GM19455 (cell line): ENCODE results near the gene CCL16.

Experiments
- ATAC-seq: cut with Tn5 transposase; IDR thresholded peaks from one replicate; pipeline ENCODE4 v1.9.1; 2021; ENCODE audit not compliant: unreplicated experiment

Gene CCL16

DNA sequence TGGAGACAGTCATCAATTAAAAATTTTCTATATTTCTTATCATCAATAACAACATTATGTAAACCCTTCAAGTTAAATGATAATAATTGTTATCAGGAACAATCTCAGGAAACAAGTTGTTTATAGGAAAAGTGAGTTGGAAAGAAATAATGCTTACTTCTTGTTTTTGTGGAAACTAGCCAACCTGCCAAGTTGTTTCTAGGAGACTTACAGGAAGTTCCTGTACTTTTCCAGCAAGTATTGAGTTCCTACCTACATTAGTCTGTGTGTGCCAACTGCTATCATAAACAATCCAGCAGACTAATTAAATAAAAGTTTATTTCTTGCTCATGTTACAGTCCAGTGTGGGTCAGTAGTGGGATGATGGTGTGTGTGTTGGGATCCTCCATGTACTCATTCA is 6.9 kb upstream of the CCL16 start:
- ATAC-seq = no peak

DNA sequence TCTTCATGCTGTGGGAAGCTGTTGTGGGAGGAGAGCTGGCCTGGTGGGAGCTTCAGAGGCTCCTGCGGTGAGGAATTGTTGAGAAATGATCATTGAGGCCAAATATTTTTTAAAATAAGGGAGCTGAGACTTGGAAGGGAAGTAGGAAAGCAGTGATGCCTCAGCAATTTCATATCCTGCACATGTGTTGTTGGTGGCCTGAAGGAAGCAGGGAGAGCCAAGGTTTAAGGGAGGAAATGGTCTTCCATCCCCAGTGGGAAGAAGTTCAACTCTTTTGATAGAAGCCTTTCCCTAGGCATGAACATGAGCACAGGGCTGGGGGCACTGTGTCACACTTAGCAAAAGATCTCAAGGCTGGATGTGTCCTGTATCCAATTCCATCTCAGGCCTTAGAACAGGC is 5.3 kb upstream of the CCL16 start, which contains the start of gene CCL14:
TSS of gene CCL14 (minus strand) at position 87 of the 400 bp plus-strand sequence. CDS start at position 7, 80 bp downstream.
- ATAC-seq = no peak

GRCh38 chr17:35984140-35984539 is 2.8 kb upstream of the CCL16 start:
- ATAC-seq = no peak

DNA sequence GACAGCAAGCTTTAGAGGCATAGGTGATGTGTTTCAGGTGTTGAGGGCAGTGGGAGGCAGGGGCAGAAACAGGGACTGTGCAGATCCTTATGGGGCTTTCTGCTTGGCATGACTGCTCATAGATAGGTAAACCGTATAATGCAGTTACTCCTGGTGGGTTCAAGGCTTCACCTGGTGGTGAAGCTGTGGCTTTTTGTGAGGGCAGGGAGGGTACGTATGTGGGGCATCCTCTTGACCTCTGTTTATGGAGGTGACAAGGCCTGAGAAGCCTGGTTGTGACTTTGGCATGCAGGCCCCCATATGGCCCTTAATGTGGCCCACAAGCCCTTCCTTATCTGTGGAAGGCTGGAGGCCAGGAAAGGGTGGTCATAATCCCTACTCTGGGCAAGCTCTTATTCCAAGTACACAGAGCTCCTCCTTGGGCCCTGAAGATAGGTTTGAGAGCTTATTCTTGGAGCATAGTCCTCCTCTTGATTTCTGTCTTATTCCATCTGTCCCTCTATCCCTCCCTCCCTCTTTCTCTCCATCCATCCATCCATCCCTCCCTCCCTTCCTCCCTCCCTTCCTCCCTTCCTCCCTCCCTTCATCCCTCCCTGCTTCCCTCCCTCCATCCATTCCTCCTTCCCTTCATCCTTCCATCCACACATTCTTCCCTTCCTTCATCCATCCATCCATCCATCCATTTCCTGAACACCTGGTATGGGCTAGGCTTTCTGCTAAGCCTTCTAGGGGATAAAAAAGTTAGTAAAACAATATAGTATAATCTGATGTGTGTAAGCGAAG is 1.3 kb upstream of the CCL16 start:
- ATAC-seq = no peak

GRCh38 chr17:35981908-35982330 is 622 bp upstream of the CCL16 start:
- no peak for ATAC-seq

- ATAC-seq = no peak
These were observed 3.0 kb downstream of the CCL16 start for GRCh38 chr17:35978346-35978745.

- no peak for ATAC-seq
These were observed 3.8 kb downstream of the CCL16 start for GRCh38 chr17:35977509-35977908.

GRCh38 chr17:35973333-35974260 is 7.7 kb downstream of the CCL16 start:
- ATAC-seq = no peak

GRCh38 chr17:35972945-35973332 is 8.4 kb downstream of the CCL16 start:
- ATAC-seq = no peak

- ATAC-seq = no peak
These were observed 8.8 kb downstream of the CCL16 start for GRCh38 chr17:35972535-35972934.

DNA sequence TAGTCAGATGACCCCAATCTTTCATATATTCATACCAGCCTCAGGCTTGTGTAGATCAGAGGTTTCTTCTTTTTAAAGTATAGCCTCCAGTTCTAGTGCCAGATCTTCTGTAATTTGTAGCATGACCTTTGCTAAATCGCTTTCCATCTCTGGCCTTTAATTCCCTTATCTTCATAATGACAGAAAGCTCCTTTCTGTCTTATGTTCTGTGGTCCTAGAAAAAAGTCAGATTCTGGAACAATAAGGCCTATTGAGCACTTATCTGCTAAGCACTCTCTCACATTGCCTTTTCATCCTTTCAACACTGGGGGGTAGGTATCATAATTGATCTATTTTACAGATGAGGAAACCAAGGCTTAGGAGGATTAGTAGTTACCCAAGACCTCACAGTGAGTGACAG is 9.2 kb downstream of the CCL16 start:
- no peak for ATAC-seq

- no peak for ATAC-seq
These were observed 11.5 kb downstream of the CCL16 start for GRCh38 chr17:35969558-35970380.

DNA sequence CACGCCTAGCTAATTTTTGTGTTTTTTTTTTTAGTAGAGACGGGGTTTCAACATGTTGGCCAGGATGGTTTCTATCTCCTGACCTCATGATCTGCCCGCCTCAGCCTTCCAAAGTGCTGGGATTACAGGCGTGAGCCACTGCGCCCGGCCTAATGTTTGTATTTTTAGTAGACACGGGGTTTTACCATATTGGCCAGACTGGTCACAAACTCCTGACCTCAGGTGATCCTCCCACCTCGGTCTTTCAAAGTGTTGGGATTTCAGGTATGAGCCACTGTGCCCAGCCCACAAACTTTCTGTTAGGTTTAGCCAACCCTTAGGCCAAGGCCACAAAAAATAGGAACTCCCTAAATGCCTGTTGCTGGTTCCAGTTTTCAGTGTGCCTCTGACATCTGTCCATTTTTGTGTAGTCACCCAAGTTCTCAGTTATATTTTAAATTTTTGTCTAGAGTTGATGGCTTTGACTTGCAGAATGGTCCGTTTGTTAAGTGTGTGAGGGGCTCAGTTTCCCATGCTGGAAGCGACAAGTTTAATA is 12.7 kb downstream of the CCL16 start:
- ATAC-seq = no peak

GRCh38 chr17:35965272-35965671 is 16.0 kb downstream of the CCL16 start:
- ATAC-seq = no peak

DNA sequence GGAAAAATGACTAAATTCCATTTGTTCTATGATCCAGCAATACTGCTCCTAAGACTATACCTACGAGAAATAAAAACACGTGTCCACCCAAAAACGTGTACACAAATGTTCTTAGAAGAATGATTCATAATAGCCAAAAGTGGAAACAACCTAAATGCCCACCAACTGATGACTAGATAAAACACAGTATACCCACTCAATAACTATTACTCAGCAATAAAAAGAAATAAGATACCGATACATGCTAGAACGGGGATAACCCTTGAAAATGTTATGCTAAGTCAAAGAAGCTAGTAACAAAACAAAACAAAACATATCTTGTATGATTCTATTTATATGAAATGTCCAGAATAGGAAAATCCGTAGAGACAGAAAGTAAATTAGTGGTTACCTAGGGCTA is 17.6 kb downstream of the CCL16 start:
- ATAC-seq = no peak

DNA sequence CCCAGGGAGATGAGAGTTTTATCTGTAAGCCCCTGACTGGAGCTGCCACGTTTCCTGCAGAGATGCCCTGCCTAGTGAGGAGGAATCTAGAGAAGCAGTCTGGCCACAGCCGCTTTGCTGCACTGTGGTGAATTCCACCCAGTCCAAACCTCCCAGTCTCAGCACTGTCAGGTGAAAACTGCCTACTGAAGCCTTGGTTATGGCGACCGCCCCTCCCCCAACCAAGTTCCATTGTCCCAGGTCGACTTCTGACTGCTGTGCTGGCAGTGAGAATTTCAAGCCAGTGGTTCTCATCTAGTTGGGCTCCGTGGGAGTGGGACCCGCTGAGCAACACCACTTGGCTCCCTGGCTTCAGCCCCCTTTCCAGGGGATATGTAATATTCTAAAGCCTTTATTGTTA is 27.6 kb downstream of the CCL16 start:
- no peak for ATAC-seq

- ATAC-seq = no peak
These were observed 31.9 kb downstream of the CCL16 start for GRCh38 chr17:35949401-35949800.

DNA sequence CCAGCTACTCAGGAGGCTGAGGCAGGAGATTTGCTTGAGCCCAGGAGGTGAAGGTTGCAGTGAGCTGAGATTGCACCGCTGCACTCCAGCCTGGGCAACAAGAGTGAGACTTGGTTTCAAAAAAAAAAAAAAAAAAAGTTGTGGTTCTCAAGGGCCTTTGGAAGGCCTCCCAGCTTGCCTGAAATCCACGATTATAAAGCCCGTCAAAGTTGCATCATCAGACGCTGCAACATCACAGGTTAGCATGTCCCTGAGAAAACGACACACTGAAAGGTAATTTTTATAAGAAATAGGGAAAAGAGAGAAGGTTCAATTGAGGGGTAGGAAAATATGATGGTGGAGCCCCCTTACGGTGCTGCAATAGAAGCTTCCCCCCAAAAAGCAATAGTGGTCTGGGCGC is 33.2 kb downstream of the CCL16 start:
- no peak for ATAC-seq

GRCh38 chr17:35947156-35947585 is 34.1 kb downstream of the CCL16 start:
- ATAC-seq = no peak

DNA sequence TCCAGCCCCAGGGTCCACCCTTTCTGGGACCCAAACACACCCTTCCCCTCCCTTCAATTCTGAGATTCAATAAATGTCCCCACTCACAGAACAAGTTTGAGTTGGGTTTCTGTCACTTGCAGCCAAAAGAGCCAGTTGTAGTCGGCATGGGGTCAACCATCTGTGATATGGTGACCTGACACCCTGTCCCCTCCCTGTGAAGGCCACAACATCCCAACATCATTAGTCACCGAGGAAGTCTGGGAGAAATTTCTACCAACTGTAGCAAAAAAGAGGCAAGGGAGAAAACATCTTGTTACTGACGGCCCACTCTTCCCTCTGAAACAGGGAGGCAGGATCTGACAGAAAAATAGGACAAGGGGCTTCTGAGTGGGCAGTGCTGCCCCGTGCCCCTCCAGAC is 37.1 kb downstream of the CCL16 start:
- ATAC-seq = no peak

DNA sequence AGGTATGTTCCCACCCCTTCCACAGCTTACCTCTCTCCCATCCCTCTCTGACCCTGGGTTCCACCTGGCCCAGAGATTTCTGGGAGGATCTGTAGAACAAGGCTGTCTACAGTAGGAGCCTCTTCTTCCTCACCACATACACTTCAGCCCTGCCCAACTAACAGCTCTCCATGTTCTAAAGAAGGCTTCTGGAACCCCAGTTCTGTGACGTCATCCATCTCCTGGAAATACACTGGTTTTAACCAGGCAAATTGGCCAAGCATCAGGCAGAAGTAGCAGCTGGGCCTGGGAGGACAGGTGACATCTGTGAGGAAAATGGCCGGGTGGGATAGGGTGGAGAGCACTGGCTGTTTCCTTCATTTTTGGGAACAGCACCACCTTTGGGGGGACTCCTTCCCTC is 37.8 kb downstream of the CCL16 start, which contains the start of gene LYZL6:
TSS of gene LYZL6 (minus strand) at position 177 of the 400 bp plus-strand sequence. CDS start 4,357 bp downstream, outside the sequence.
- ATAC-seq = no peak
